ENCODE results near the gene FGF1.

Gene FGF1

GRCh38 chr5:142659405-142659804 lies 26.5 kb downstream of the FGF1 start:
- ATAC-seq: no peak
- no peak for TF ChIP-seq TSHZ2 (CRISPR knock-in tag; IDR thresholded peaks at IDR 0.05)

GRCh38 chr5:142658278-142658677 lies 27.6 kb downstream of the FGF1 start:
- no peak for TF ChIP-seq ARNTL (CRISPR knock-in tag; IDR thresholded peaks at IDR 0.05; ENCODE audit: borderline replicate concordance, low read depth)
- no peak for ATAC-seq

GRCh38 chr5:142657446-142657845 lies 28.4 kb downstream of the FGF1 start:
- TF ChIP-seq ARNTL (CRISPR knock-in tag; IDR thresholded peaks at IDR 0.05; ENCODE audit: borderline replicate concordance, low read depth): no peak
- no peak for ATAC-seq

GRCh38 chr5:142655339-142656267 lies 30.3 kb downstream of the FGF1 start:
- ATAC-seq: peak; percentile 99
- TF ChIP-seq TSHZ2 (CRISPR knock-in tag; IDR thresholded peaks at IDR 0.05) (no peak), TOX (CRISPR knock-in tag; IDR thresholded peaks at IDR 0.05; ENCODE audit: borderline replicate concordance) (no peak), PPARA (CRISPR knock-in tag; IDR thresholded peaks at IDR 0.05; ENCODE audit: borderline replicate concordance) (no peak), PATZ1 (CRISPR knock-in tag; IDR thresholded peaks at IDR 0.05; ENCODE audit: borderline replicate concordance) (no peak)

- ATAC-seq: peak; percentile 50; the same call in 2 of the 3 replicates
- TF ChIP-seq TCF4 (CRISPR knock-in tag; IDR thresholded peaks at IDR 0.05; ENCODE audit: borderline replicate concordance) (no peak), ZFP30 (CRISPR knock-in tag; IDR thresholded peaks at IDR 0.05) (no peak), ZC3H10 (CRISPR knock-in tag; IDR thresholded peaks at IDR 0.05) (no peak), ZNF8 (CRISPR knock-in tag; IDR thresholded peaks at IDR 0.05) (no peak), TOX (CRISPR knock-in tag; IDR thresholded peaks at IDR 0.05; ENCODE audit: borderline replicate concordance) (no peak), POU6F1 (CRISPR knock-in tag; IDR thresholded peaks at IDR 0.05; ENCODE audit: borderline replicate concordance, low read depth) (no peak), CREB5 (CRISPR knock-in tag; IDR thresholded peaks at IDR 0.05; ENCODE audit: low read depth) (no peak), RARB (CRISPR knock-in tag; IDR thresholded peaks at IDR 0.05) (no peak), ISL1 (CRISPR knock-in tag; IDR thresholded peaks at IDR 0.05) (no peak), CSDC2 (CRISPR knock-in tag; IDR thresholded peaks at IDR 0.05) (no peak), PPARA (CRISPR knock-in tag; IDR thresholded peaks at IDR 0.05; ENCODE audit: borderline replicate concordance) (no peak), ZFP3 (CRISPR knock-in tag; IDR thresholded peaks at IDR 0.05) (no peak), ESRRG (CRISPR knock-in tag; IDR thresholded peaks at IDR 0.05) (no peak), ZNF565 (CRISPR knock-in tag; conservative IDR thresholded peaks at IDR 0.05; ENCODE audit: low read depth) (no peak), GLIS3 (CRISPR knock-in tag; IDR thresholded peaks at IDR 0.05) (no peak), BACH2 (CRISPR knock-in tag; IDR thresholded peaks at IDR 0.05; ENCODE audit: borderline replicate concordance) (no peak), TSHZ2 (CRISPR knock-in tag; IDR thresholded peaks at IDR 0.05) (no peak)
These were observed 31.3 kb downstream of the FGF1 start for GRCh38 chr5:142654578-142655058.
